Liver (tissue), 9 donors: Measurements from ENCODE around the gene NAT8. TPM values are rescaled to one million over a fixed set of nuclear protein-coding genes. Genes with fewer than 3 reads are reported as not detected.
"Not testable (repeated sequence)": the region's sequence is repeated elsewhere in the genome, so short reads cannot be mapped to it uniquely, and the experiment has no call there.

ENCODE experiments used
- DNase-seq: peaks from one replicate; pipeline ENCODE4 v3.0.0-alpha.2; 2017; ENCODE audit warnings: low spot score
- H3K27ac ChIP-seq, 2 donors: one replicate each; pipeline ENCODE4 v1.7.0; 2013; ENCODE audit warnings: inconsistent platforms in 2 of 2, low read length in 2 of 2, control low read depth in 1 of 2, low read depth in 1 of 2, mild to moderate bottlenecking in 1 of 2
- H3K27me3 ChIP-seq, 4 donors: one replicate each; pipeline versions ENCODE4 v1.6.1 to v1.7.0; 2013; ENCODE audit warnings: low read length in 3 of 4, inconsistent platforms in 1 of 4, mild to moderate bottlenecking in 1 of 4, moderate library complexity in 1 of 4; ENCODE audit not compliant: control insufficient read depth in 4 of 4, insufficient read depth in 4 of 4
- H3K36me3 ChIP-seq, 4 donors: one replicate each; pipeline versions ENCODE4 v1.6.1 to v1.7.0; 2013; ENCODE audit warnings: low read length in 3 of 4, mild to moderate bottlenecking in 3 of 4, low read depth in 1 of 4, moderate library complexity in 1 of 4; ENCODE audit not compliant: control insufficient read depth in 4 of 4, insufficient read depth in 3 of 4
- H3K4me1 ChIP-seq, 4 donors: one replicate each; pipeline versions ENCODE4 v1.6.1 to v1.7.0; 2013; ENCODE audit warnings: low read length in 3 of 4, mild to moderate bottlenecking in 3 of 4, moderate library complexity in 1 of 4; ENCODE audit not compliant: control insufficient read depth in 4 of 4, insufficient read depth in 4 of 4
- H3K4me3 ChIP-seq, 3 donors: one replicate each; pipeline versions ENCODE4 v1.6.1 to v1.7.0; 2013; ENCODE audit warnings: low read length in 3 of 3, control low read depth in 1 of 3, low read depth in 1 of 3, mild to moderate bottlenecking in 1 of 3
- H3K9ac ChIP-seq, 2 donors: one replicate each; pipeline ENCODE4 v1.7.0; 2013; ENCODE audit warnings: low read length in 2 of 2, mild to moderate bottlenecking in 2 of 2, moderate library complexity in 2 of 2, control low read depth in 1 of 2, low read depth in 1 of 2
- H3K9me3 ChIP-seq, 4 donors: one replicate each; pipeline versions ENCODE4 v1.6.1 to v1.7.0; 2013; ENCODE audit warnings: low read length in 3 of 4; ENCODE audit not compliant: control insufficient read depth in 4 of 4
- JUND ChIP-seq, 2 donors: IDR thresholded peaks; 2 replicates each; pipeline ENCODE4 v1.6.1; 2016; ENCODE audit warnings: antibody characterized with exemption in 2 of 2
- RAD21 ChIP-seq, 2 donors: IDR thresholded peaks; 2 replicates each; pipeline ENCODE4 v1.6.1; 2016; ENCODE audit warnings: antibody characterized with exemption in 2 of 2, mild to moderate bottlenecking in 2 of 2
- TAF1 ChIP-seq: conservative IDR thresholded peaks from 2 replicates; pipeline ENCODE4 v1.6.1; 2016; ENCODE audit warnings: antibody characterized with exemption, mild to moderate bottlenecking
- WGBS: extraction: QIAGEN DNeasy Blood & Tissue Kit; methylation state at CpG from one replicate; pipeline ENCODE4 v1.1.7; 2013; 5-methylcytosine and 5-hydroxymethylcytosine counted together
- polyA plus RNA-seq, 2 donors: library from polyadenylated mRNA; stranded (reverse) in 1 of 2; unstranded in 1 of 2; fragments of 200-250 nt in 1 of 2; fragments of >200 nt in 1 of 2; fragmentation: Nextera tagmentation in 1 of 2; extraction: Ambion mirVana in 1 of 2; gene quantifications; one replicate each; pipeline versions ENCODE4 v1.2.1 to v1.2.3, GENCODE V29; 2013 to 2015
- total RNA-seq, 2 donors: library from RNA; depleted of rRNA; stranded (reverse); fragments of >200 nt; gene quantifications; one replicate each; pipeline ENCODE4 v1.2.3, GENCODE V29; 2014
- TF ChIP-seq, protein P1 (sequence below): fragments of 150-350 bp; IDR thresholded peaks from 2 replicates; pipeline ENCODE4 v1.5.1; 2017; ENCODE audit warnings: improper control_type of control experiment, low read depth, low read length; ENCODE audit not compliant: missing input control
- donor health status: healthy.
- donor health status: healthy.
- donor health status: healthy.
- donor health status: healthy.
- donor health status: healthy.

The NAT8 gene
- total and polyA plus RNA-seq, 4 donors: 8.3 to 67.5 (median 19.2) TPM

DNA sequence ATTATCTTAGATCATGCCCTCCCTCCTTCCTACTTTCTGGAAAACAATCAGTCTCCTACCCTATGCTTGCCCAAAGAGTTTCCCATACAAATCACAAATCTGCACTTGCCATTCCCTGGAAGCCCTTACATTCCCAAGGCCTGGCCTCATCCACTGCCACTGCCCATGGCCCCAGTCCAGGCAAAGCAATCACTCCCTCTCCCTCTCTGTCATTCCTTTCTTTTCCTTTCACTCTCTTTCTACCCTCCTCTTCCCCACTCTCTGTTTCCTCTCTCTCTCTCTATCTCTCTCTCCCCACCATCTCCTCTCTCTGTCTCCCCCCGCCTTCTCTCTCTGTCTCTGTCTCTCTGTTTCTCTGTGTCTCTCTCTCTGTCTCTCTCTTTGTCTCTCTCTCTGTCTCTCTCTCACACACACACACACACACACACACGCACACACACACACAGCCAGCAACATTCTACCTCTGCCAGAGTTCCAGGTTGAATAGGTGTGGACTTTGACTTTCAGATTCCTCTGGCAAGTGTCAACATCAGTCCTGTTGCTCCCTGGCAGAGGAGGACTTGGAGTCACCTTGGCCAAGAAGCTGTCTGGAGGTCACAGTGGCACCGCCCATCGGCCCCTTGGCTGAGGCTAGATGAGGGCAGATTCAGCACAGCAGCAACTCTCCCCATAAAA lies 43.7 kb upstream of the NAT8 start (continued):
- TF ChIP-seq JUND (IDR thresholded peaks at IDR 0.05): peak; percentile 39 to 77
- no peak for TF ChIP-seq TAF1

DNA sequence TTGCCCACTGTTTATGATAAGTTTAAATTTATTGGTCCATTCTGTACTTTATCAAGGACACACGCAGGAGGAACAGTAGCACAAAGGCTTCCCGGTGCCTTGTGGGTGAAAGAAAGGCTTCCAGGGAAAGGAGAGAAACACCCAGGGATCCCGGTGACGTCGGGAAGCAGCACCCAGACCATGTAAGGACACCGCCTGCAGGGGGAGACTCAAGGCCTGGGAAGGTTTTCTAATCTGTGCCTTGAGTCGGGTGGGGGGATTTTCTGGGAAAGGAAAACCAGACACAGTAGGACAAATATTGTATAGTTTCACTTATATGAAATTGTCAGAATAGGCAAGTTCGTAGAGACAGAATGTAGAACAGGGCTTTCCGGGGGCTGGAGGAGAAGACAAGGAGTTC lies 42.7 kb upstream of the NAT8 start:
- DNase-seq, H3K27me3 ChIP-seq, H3K9ac ChIP-seq, H3K9me3 ChIP-seq, H3K36me3 ChIP-seq, H3K27ac ChIP-seq, H3K4me3 ChIP-seq: not testable (repeated sequence)
- 61% methylated on average over 9 of the region's 9 CpGs for WGBS
- TF ChIP-seq RAD21 (IDR thresholded peaks at IDR 0.05): peak; percentile 8 to 46
- H3K4me1 ChIP-seq: peaks cover 2 to 11% (median 7%) of the 10 kb centered on the region in 4 donors

DNA sequence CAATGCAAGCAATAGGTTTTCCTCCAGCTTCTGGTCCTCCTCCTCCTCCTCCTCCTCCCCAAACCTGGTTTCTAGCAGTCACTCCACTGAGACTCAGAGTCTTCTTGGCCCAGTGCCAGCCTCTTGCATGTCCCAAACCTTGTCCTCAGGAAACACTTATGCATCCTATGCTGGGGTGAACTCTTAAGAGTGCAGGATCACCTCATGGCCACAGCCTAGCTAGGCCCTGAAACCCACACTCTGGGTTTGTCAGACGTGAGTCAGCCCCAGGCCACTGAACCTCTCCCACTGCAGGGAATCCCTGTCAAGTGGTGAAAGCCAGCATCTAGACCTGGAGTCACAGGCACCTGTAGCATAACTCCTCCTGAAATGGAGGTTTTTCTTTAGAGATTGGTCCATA lies 42.1 kb upstream of the NAT8 start:
- H3K4me3 ChIP-seq, H3K36me3 ChIP-seq, H3K9ac ChIP-seq, H3K9me3 ChIP-seq, H3K27me3 ChIP-seq, DNase-seq, H3K27ac ChIP-seq: not testable (repeated sequence)
- H3K4me1 ChIP-seq: peaks cover 2 to 11% (median 7%) of the 10 kb centered on the region in 4 donors
- WGBS: 83% methylated on average over 1 of the region's 1 CpG

DNA sequence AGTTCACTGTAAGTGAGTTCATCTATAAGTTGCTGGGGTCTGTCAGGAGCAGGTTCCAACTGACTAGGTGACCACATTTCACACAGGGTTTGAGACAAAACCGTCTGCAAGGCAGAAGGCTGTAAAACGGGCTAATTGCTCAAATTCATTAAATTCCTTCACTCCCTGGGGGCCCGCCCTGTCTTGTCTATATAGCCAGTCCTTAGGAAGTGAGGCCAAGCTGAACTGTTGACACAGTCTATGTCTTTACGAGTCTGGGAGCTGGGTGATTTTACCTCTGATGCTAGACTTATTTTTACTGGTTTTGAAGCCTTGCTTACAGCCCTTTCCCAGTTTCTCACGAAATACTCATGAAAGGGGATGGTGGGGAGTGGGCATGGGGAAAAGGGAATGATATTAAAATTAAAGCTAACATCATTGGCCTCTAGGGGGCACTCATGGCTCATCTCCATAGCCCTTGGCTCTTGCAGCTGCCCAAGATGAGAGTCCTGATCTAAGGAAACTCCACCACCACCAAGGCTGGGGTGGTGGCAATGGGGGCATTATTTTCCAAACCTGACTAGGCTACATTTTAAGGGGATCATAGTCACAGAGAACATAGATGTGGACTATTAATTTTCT lies 37.8 kb upstream of the NAT8 start:
- H3K9me3 ChIP-seq, H3K27me3 ChIP-seq, H3K4me1 ChIP-seq, H3K27ac ChIP-seq, H3K36me3 ChIP-seq, H3K9ac ChIP-seq, H3K4me3 ChIP-seq: not testable (repeated sequence)
- peak; percentile 43 for DNase-seq
- TF ChIP-seq, protein P1, sequence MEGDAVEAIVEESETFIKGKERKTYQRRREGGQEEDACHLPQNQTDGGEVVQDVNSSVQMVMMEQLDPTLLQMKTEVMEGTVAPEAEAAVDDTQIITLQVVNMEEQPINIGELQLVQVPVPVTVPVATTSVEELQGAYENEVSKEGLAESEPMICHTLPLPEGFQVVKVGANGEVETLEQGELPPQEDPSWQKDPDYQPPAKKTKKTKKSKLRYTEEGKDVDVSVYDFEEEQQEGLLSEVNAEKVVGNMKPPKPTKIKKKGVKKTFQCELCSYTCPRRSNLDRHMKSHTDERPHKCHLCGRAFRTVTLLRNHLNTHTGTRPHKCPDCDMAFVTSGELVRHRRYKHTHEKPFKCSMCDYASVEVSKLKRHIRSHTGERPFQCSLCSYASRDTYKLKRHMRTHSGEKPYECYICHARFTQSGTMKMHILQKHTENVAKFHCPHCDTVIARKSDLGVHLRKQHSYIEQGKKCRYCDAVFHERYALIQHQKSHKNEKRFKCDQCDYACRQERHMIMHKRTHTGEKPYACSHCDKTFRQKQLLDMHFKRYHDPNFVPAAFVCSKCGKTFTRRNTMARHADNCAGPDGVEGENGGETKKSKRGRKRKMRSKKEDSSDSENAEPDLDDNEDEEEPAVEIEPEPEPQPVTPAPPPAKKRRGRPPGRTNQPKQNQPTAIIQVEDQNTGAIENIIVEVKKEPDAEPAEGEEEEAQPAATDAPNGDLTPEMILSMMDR: peak; percentile 54
- TF ChIP-seq RAD21 (IDR thresholded peaks at IDR 0.05): peak; percentile 80 to 84
- 27% methylated on average over 5 of the region's 5 CpGs for WGBS

DNA sequence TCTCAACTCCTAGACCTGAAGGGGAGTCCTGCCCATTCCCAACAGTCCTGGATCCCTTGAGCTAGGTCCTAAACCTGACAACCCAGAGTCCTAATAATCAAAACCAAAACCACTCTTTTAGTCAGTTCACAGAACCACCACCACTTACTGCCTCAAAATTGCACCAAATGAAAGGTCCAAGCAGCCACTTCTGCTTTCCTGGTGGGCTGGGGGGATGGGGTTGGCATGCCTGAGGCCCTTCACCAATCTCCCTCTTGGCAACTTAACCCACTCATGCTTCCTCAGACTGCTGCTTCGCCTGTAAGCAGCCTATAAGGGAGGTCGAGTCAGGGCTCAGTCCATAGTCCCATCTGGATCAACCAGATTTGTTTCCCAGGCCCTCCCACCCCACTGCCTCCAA lies 37.0 kb upstream of the NAT8 start:
- H3K9me3 ChIP-seq, H3K9ac ChIP-seq, H3K27me3 ChIP-seq, H3K4me1 ChIP-seq, H3K36me3 ChIP-seq, H3K4me3 ChIP-seq, H3K27ac ChIP-seq, DNase-seq: not testable (repeated sequence)
- 82% methylated on average over 2 of the region's 2 CpGs for WGBS

DNA sequence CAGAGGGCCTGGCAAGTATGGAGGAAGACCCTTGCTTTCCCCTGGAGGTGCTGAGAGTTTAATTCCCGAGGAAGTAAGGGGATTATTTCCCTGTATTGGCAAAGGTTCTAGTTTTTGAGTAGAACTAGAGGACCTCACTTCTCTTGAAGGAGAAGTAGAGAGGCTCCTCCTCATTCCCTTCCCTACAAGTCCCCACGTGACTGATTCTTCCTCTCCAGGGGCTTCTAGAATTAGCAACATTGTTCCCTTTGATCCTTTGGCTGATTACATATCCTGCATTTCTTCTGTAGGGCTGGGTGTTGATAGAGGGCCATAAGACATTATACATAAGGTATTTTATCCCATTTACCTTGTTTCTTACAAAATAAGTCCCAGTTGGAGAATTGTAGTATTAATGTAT lies 35.8 kb upstream of the NAT8 start:
- 79% methylated on average over 2 of the region's 2 CpGs for WGBS
- H3K36me3 ChIP-seq, H3K9ac ChIP-seq, H3K4me1 ChIP-seq, DNase-seq, H3K27me3 ChIP-seq, H3K27ac ChIP-seq, H3K9me3 ChIP-seq, H3K4me3 ChIP-seq: not testable (repeated sequence)

DNA sequence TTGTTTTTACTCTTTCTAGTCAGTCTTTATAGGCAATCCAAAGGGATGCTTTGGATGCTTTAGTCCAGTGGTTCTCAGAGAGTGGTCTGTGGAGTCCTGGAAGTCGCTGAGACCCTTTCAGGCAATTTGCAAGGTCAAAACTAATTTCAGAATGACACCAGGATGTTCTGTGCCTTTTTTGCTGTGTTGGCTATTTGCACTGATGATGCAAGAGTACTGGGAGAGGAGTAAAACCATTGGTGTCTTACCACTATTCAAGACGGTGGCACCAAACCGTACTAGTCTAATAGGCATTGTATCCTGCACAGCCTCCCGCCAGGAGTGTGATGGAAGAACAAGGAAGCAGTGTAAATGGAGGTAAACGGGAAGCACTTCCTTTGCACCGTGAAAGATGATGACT lies 34.0 kb upstream of the NAT8 start:
- DNase-seq, H3K9me3 ChIP-seq, H3K4me1 ChIP-seq, H3K27me3 ChIP-seq, H3K9ac ChIP-seq, H3K36me3 ChIP-seq, H3K27ac ChIP-seq, H3K4me3 ChIP-seq: not testable (repeated sequence)
- 82% methylated on average over 6 of the region's 6 CpGs for WGBS

DNA sequence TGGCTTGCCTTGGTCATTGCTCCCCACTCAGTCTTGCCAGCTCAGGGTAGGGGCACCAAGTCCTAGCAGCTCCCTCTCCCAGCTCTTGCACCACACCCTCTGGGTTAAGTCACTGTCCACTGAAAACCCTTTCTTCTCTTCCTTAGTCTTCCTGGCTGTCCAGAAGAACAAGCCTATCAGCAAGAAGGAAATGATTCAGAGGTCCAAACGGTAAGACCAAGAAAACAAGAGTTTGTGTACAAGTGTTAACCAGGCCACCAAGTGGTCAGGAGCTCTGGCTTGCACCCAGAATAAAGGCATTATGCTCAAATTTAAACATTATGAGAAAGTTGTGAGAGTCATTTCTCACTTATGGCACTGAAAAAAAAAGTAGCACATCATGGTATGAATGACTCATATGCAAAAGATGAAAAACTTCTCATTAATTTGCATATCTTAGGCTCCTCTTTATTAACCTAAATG lies 32.5 kb upstream of the NAT8 start:
- not testable (repeated sequence) for H3K4me1 ChIP-seq, H3K27ac ChIP-seq, H3K27me3 ChIP-seq, H3K9me3 ChIP-seq, H3K4me3 ChIP-seq, DNase-seq, H3K36me3 ChIP-seq, H3K9ac ChIP-seq
- 67% methylated on average over 1 of the region's 1 CpG for WGBS
